Vagina (tissue), 2 donors: ENCODE data around the gene STEAP2. TPM values are rescaled to one million over a fixed set of nuclear protein-coding genes. Genes with fewer than 3 reads are reported as not detected.
"Not testable (repeated sequence)": the region's sequence is repeated elsewhere in the genome, so short reads cannot be mapped to it uniquely, and the experiment has no call there.

ENCODE experiments used
- DNase-seq, 2 donors: peaks; one replicate each; pipeline ENCODE4 v3.0.0-alpha.2; 2017; ENCODE audit errors: extremely low spot score in 2 of 2
- H3K27ac ChIP-seq: fragments of 200-600 bp; sonication (generic); one replicate; pipeline ENCODE4 v1.5.1; 2019
- H3K27me3 ChIP-seq: fragments of 200-600 bp; sonication (generic); one replicate; pipeline ENCODE4 v1.5.1; 2019
- H3K36me3 ChIP-seq, 2 donors: fragments of 200-600 bp; sonication (generic); one replicate each; pipeline ENCODE4 v1.5.1; 2017 to 2019
- H3K4me1 ChIP-seq: fragments of 200-600 bp; sonication (generic); one replicate; pipeline ENCODE4 v1.5.1; 2019
- H3K4me3 ChIP-seq, 2 donors: fragments of 200-600 bp; sonication (generic); 1 replicate in 1 of 2; 2 replicates in 1 of 2; pipeline ENCODE4 v1.5.1; 2016 to 2019
- H3K9me3 ChIP-seq: fragments of 200-600 bp; sonication (generic); one replicate; pipeline ENCODE4 v1.5.1; 2019
- CTCF ChIP-seq, 3 experiments: fragments of 450-650 bp in 2 of 3; fragments of 200-600 bp in 1 of 3; sonication (generic) in 1 of 3; IDR thresholded peaks; one replicate each; pipeline ENCODE4 v1.5.1; 2017 to 2019; ENCODE audit warnings: antibody characterized with exemption in 3 of 3, mild to moderate bottlenecking in 2 of 3, moderate library complexity in 2 of 3
- POLR2A ChIP-seq, 2 donors: fragments of 450-650 bp; IDR thresholded peaks; one replicate each; pipeline ENCODE4 v1.6.1; 2017; ENCODE audit warnings: antibody characterized with exemption in 2 of 2, mild to moderate bottlenecking in 2 of 2, moderate library complexity in 2 of 2
- POLR2AphosphoS5 ChIP-seq, 2 donors: sonication (generic); formaldehyde crosslinking; IDR thresholded peaks; one replicate each; pipeline ENCODE4 v1.9.0; 2017; ENCODE audit warnings: antibody characterized with exemption in 2 of 2, mild to moderate bottlenecking in 2 of 2, low read depth in 1 of 2; ENCODE audit not compliant: insufficient read depth in 1 of 2
- intact Hi-C: fragments of 100-400 bp; cut with DNase I; formaldehyde crosslinking; loops from one replicate; pipeline ENCODE4 v1.15.1; 2023
- total RNA-seq: library from RNA; depleted of rRNA; stranded (reverse); fragments of >200 nt; gene quantifications from one replicate; pipeline ENCODE4 v1.2.3, GENCODE V29; 2016

The STEAP2 gene
- total RNA-seq, 1 donor from 2014 or later: 32.2 TPM

DNA sequence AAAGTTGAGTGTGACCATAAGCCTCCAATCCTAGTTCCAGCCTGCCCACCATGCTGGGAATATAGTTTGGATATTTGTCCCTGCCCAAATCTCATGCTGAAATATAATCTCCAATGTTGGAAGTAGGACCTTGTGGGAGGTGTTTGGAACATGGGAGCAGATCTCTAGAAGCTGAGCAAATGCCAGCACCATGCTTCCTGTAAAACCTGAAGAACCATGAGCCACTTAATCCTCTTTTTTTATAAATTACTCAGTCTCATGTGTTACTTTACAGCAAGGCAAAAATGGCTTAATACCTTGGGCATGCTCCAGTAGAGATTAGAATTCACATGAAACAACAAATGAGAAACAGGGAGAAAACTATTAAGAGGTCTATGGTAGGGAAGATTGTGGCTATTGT lies 30.1 kb upstream of the STEAP2 start:
- H3K27me3 ChIP-seq: no peaks in the 10 kb centered on the region

DNA sequence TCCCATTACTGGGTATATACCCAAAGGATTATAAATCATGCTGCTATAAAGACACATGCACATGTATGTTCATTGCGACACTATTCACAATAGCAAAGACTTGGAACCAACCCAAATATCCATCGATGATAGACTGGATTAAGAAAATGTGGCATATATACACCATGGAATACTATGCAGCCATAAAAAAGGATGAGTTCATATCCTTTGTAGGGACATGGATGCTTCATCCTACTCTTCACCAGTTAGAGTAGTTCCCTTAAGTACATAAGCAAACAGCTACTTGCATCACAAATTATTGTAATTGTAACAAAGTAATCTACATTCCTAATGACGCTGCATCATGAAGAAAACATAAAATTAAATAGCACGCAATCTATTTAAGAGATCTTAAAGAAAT lies 25.2 kb upstream of the STEAP2 start:
- H3K27ac ChIP-seq, intact Hi-C loops, H3K4me1 ChIP-seq, H3K4me3 ChIP-seq, H3K9me3 ChIP-seq, H3K36me3 ChIP-seq, H3K27me3 ChIP-seq, DNase-seq: not testable (repeated sequence)

More for the DNA sequence above, 30.1 kb upstream of the STEAP2 start:
- TF ChIP-seq POLR2A (IDR thresholded peaks at IDR 0.05) (no peak), CTCF (IDR thresholded peaks at IDR 0.05) (no peak), POLR2AphosphoS5 (IDR thresholded peaks at IDR 0.05; ENCODE audit: insufficient read depth in 1 of 2, low read depth in 1 of 2) (peak in 1 of 2 donors; percentile 60)
- no peaks in the 10 kb centered on the region for H3K9me3 ChIP-seq
- no peak for DNase-seq
- intact Hi-C loops: no loop called here
- no peaks in the 10 kb centered on the region for H3K4me1 ChIP-seq
- H3K4me3 ChIP-seq: no peak overlapping the region
- no peak overlapping the region for H3K27ac ChIP-seq
- no peaks in the 10 kb centered on the region for H3K36me3 ChIP-seq

DNA sequence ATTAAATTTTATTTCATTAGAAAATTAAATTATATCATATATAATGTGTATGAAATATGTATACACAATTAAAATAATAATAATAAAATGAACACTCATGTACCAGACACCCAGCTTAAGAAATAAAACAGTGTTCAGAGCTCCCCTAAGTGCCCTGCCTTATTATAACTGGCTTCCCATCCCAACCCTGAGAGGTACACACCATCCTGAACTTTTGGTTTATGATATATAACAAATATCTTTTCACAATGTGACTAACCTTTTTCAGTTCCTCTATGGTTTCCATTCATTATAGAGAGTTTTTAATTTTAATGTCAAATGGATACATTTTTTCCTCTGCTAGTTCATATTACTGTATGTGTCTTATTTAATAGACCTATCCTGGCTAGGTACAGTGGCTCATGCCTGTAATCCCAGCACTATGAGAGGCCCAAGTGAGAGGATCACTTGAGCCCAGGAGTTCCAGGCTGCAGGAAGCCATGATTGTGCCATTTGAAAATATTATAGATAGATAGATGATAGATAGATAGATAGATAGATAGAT lies 24.0 kb upstream of the STEAP2 start:
- H3K4me3 ChIP-seq: no peak overlapping the region
- TF ChIP-seq POLR2AphosphoS5 (IDR thresholded peaks at IDR 0.05; ENCODE audit: insufficient read depth in 1 of 2, low read depth in 1 of 2) (no peak), CTCF (IDR thresholded peaks at IDR 0.05) (no peak), POLR2A (IDR thresholded peaks at IDR 0.05) (no peak)
- intact Hi-C loops: no loop called here
- DNase-seq: no peak
- no peaks in the 10 kb centered on the region for H3K27me3 ChIP-seq
- no peaks in the 10 kb centered on the region for H3K4me1 ChIP-seq
- no peak overlapping the region for H3K27ac ChIP-seq
- no peaks in the 10 kb centered on the region for H3K36me3 ChIP-seq
- no peaks in the 10 kb centered on the region for H3K9me3 ChIP-seq

DNA sequence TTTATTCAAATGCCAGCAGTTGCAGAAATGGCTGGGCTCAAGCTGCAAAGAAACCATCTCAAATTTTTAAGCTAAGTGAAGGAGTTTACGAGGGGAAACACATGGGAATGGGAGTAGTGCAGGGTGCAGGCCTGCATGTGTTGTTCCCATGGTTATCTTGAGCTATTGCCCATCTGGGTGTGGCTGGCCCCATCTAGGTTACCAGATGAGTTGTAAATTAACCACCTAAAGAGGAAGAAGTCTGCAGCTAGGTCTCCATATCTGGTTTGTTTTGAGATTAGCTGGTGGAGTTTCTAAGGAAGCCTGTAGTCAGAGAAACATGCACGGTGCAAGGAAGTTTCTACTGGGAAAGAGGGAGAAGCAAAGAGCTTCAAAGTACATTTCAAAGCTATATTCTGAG lies 23.3 kb upstream of the STEAP2 start:
- Histone ChIP-seq H3K4me3 (no peak overlapping the region), H3K27ac (no peak overlapping the region), H3K27me3 (no peaks in the 10 kb centered on the region), H3K9me3 (no peaks in the 10 kb centered on the region), H3K36me3 (no peaks in the 10 kb centered on the region), H3K4me1 (no peaks in the 10 kb centered on the region)
- no peak for DNase-seq
- no peak for TF ChIP-seq CTCF (IDR thresholded peaks at IDR 0.05)
- no peak for TF ChIP-seq POLR2AphosphoS5 (IDR thresholded peaks at IDR 0.05; ENCODE audit: insufficient read depth in 1 of 2, low read depth in 1 of 2)
- no peak for TF ChIP-seq POLR2A (IDR thresholded peaks at IDR 0.05)
- intact Hi-C loops: no loop called here

GRCh38 chr7:90190995-90191394 lies 20.5 kb upstream of the STEAP2 start:
- no peaks in the 10 kb centered on the region for H3K36me3 ChIP-seq
- no peak overlapping the region for H3K27ac ChIP-seq
- intact Hi-C loops: no loop called here
- H3K9me3 ChIP-seq: no peaks in the 10 kb centered on the region
- no peak overlapping the region for H3K4me3 ChIP-seq
- TF ChIP-seq POLR2A (IDR thresholded peaks at IDR 0.05) (no peak), CTCF (IDR thresholded peaks at IDR 0.05) (no peak), POLR2AphosphoS5 (IDR thresholded peaks at IDR 0.05; ENCODE audit: insufficient read depth in 1 of 2, low read depth in 1 of 2) (no peak)
- DNase-seq: no peak
- H3K4me1 ChIP-seq: no peaks in the 10 kb centered on the region
- no peaks in the 10 kb centered on the region for H3K27me3 ChIP-seq
